OCI-LY1 (cell line): ENCODE data around the gene PLXNB3.

Experiments used
- H2AFZ ChIP-seq: fragments of 200-600 bp; sonication (generic), shearing (Covaris generic); 2 replicates; pipeline ENCODE4 v1.6.0; 2014; ENCODE audit warnings: antibody characterized with exemption, mild to moderate bottlenecking, low read length
- H3F3A ChIP-seq: fragments of 200-600 bp; sonication (generic), shearing (Covaris generic); 2 replicates; pipeline ENCODE4 v1.6.0; 2014; ENCODE audit warnings: mild to moderate bottlenecking, antibody characterized with exemption, low read length, moderate library complexity; ENCODE audit not compliant: insufficient read depth
- H3K27ac ChIP-seq: fragments of 200-600 bp; sonication (generic); 2 replicates; pipeline ENCODE4 v1.5.1; 2014; ENCODE audit warnings: low read length, mixed run types, mild to moderate bottlenecking, low read depth; ENCODE audit not compliant: poor library complexity, severe bottlenecking
- H3K27me3 ChIP-seq: fragments of 200-600 bp; sonication (generic); 2 replicates; pipeline ENCODE4 v1.6.0; 2014; ENCODE audit warnings: antibody characterized with exemption, mild to moderate bottlenecking, low read length, moderate library complexity; ENCODE audit not compliant: insufficient read depth
- H3K36me3 ChIP-seq: fragments of 200-600 bp; sonication (generic); 2 replicates; pipeline ENCODE4 v1.6.1; 2014; ENCODE audit warnings: mild to moderate bottlenecking, antibody characterized with exemption, low read length, moderate library complexity, mixed read lengths; ENCODE audit not compliant: insufficient read depth
- H3K4me1 ChIP-seq: fragments of 200-600 bp; sonication (generic); 2 replicates; pipeline ENCODE4 v1.5.1; 2014; ENCODE audit warnings: mild to moderate bottlenecking, low read length, moderate library complexity; ENCODE audit not compliant: insufficient read depth, severe bottlenecking
- H3K4me2 ChIP-seq: fragments of 200-600 bp; sonication (generic), shearing (Covaris generic); 2 replicates; pipeline ENCODE4 v1.6.1; 2014; ENCODE audit warnings: low read length
- H3K4me3 ChIP-seq: fragments of 200-600 bp; sonication (generic); 2 replicates; pipeline ENCODE4 v1.5.1; 2014; ENCODE audit warnings: low read length, low read depth, mild to moderate bottlenecking, mixed read lengths; ENCODE audit not compliant: poor library complexity, severe bottlenecking
- H3K79me2 ChIP-seq: fragments of 200-600 bp; shearing (Covaris generic); 2 replicates; pipeline ENCODE4 v1.6.1; 2016; ENCODE audit warnings: mixed run types, low read length, mixed read lengths; ENCODE audit not compliant: insufficient read depth
- H3K9ac ChIP-seq: fragments of 200-600 bp; sonication (generic), shearing (Covaris generic); 2 replicates; pipeline ENCODE4 v1.6.1; 2014; ENCODE audit warnings: mild to moderate bottlenecking, low read length, mixed read lengths
- H3K9me2 ChIP-seq: fragments of 200-600 bp; sonication (generic), shearing (Covaris generic); 2 replicates; pipeline ENCODE4 v1.6.1; 2014; ENCODE audit warnings: low read depth, mild to moderate bottlenecking, low read length, mixed read lengths
- H3K9me3 ChIP-seq: fragments of 200-600 bp; shearing (Covaris generic); 2 replicates; pipeline ENCODE4 v1.6.1; 2014; ENCODE audit warnings: low read length, mixed read lengths
- H4K20me1 ChIP-seq: fragments of 200-600 bp; sonication (generic), shearing (Covaris generic); 2 replicates; pipeline ENCODE4 v1.6.0; 2016; ENCODE audit warnings: mild to moderate bottlenecking, low read length; ENCODE audit not compliant: insufficient read depth
- EZH2 ChIP-seq: fragments of 200-600 bp; sonication (generic), shearing (Covaris generic); IDR thresholded peaks from 2 replicates; pipeline ENCODE4 v1.8.0; 2017; ENCODE audit warnings: borderline replicate concordance, mixed run types, mild to moderate bottlenecking, antibody characterized with exemption, low read length, moderate library complexity, mixed read lengths
- TF ChIP-seq, protein P1 (sequence below): fragments of 200-600 bp; sonication (generic), shearing (Covaris generic); IDR thresholded peaks from 2 replicates; pipeline ENCODE4 v1.5.1; 2017; ENCODE audit warnings: mild to moderate bottlenecking, antibody characterized with exemption, low read length, moderate library complexity, mixed read lengths

The PLXNB3 gene

DNA sequence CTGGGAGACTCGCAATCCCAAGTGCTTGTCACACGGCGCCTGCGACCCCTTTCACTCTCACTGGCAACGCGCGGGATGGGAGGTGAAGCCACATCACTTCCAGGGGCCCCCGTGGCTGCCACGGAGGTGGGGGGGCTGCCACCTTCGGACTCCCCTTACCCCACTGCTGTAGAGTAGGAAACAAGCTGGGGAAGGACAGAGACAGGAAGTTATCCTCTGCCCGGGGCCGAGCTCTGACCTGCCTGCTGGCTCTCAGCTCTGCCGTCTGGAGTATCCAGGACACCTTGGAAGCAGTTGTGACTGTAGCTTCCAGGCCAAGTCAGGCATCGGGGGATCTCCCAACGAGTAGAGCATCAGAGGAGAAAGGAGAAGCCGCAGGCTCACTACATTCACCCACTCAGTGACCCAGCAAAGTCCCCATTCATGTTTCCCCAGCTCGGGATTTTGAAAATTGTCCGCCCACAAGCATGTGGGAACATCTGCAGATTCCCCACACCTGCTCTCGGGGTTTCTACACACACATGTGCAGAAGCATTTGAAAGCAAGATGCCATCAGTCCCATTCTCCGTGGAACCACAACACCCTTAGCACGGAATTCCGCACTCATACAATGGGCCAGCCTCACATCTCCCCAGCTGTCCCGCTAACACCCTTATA is 55.5 kb downstream of the PLXNB3 start:
- Histone ChIP-seq H3K27ac (no peak overlapping the region), H3K4me2 (no peak overlapping the region)

DNA sequence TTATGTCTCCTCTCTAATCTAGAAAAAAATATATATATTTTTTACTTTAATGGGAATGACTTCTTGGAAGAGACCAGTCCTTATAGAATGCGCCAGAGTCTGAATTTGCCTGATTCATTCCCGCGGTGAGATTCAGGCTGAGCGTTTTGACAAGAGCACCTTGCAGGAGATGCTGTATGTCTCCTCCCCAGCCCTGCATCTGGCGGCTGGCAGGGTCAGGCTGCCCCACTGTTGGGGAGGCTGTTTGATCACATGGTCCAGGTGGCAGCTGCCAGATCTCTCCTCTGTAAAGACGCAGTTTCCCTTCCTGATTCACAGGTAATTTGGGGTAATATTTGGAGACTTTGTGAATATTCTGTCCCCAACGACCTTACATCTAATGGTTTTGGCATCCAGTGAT is 56.6 kb downstream of the PLXNB3 start:
- no peak for TF ChIP-seq EZH2
- TF ChIP-seq, protein P1, sequence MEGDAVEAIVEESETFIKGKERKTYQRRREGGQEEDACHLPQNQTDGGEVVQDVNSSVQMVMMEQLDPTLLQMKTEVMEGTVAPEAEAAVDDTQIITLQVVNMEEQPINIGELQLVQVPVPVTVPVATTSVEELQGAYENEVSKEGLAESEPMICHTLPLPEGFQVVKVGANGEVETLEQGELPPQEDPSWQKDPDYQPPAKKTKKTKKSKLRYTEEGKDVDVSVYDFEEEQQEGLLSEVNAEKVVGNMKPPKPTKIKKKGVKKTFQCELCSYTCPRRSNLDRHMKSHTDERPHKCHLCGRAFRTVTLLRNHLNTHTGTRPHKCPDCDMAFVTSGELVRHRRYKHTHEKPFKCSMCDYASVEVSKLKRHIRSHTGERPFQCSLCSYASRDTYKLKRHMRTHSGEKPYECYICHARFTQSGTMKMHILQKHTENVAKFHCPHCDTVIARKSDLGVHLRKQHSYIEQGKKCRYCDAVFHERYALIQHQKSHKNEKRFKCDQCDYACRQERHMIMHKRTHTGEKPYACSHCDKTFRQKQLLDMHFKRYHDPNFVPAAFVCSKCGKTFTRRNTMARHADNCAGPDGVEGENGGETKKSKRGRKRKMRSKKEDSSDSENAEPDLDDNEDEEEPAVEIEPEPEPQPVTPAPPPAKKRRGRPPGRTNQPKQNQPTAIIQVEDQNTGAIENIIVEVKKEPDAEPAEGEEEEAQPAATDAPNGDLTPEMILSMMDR = no peak
- Histone ChIP-seq H3K4me1 (no peaks in the 10 kb centered on the region), H2AFZ (no peak overlapping the region), H3K9me3 (no peaks in the 10 kb centered on the region), H3K27ac (no peak overlapping the region), H3K79me2 (no peaks in the 10 kb centered on the region), H3K27me3 (no peaks in the 10 kb centered on the region), H3K36me3 (no peaks in the 10 kb centered on the region), H3F3A (no peaks in the 10 kb centered on the region), H3K4me3 (no peak overlapping the region), H3K9ac (no peak overlapping the region), H3K4me2 (no peak overlapping the region), H4K20me1 (no peaks in the 10 kb centered on the region), H3K9me2 (no peaks in the 10 kb centered on the region)

More for the DNA sequence above, 55.5 kb downstream of the PLXNB3 start:
- Histone ChIP-seq H2AFZ (no peak overlapping the region), H3K9me2 (no peaks in the 10 kb centered on the region), H3K4me3 (no peak overlapping the region), H3K27me3 (no peaks in the 10 kb centered on the region), H3K36me3 (no peaks in the 10 kb centered on the region), H4K20me1 (no peaks in the 10 kb centered on the region), H3K9me3 (no peaks in the 10 kb centered on the region), H3K4me1 (no peaks in the 10 kb centered on the region), H3K79me2 (no peaks in the 10 kb centered on the region), H3K9ac (no peak overlapping the region), H3F3A (no peaks in the 10 kb centered on the region)
- TF ChIP-seq EZH2 = no peak
- TF ChIP-seq, protein P1 = no peak

DNA sequence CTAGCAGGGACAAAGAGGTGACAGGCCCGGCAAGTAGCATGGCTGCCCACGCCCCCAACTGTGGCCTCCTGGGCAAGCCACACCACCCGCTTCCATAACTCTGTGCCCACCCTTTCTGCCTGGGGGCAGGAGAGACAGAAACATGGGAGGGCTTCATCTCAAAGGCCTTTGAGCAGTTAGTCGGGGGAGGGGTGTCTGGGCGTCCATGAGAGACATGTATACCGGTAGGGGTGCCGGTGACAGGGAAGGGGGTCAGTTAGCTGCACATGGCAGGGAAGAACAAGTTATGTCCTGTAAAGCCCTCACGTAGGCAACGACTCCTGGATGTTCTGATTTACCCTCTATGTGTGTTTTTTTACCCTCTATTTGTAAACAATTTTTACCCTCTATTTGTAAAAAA is 57.0 kb downstream of the PLXNB3 start:
- no peaks in the 10 kb centered on the region for H3K27me3 ChIP-seq
- no peaks in the 10 kb centered on the region for H3F3A ChIP-seq
- H3K27ac ChIP-seq = no peak overlapping the region
- no peak for TF ChIP-seq EZH2
- TF ChIP-seq, protein P1 = no peak
- H3K4me3 ChIP-seq = no peak overlapping the region
- H3K36me3 ChIP-seq = no peaks in the 10 kb centered on the region
- no peaks in the 10 kb centered on the region for H3K9me3 ChIP-seq
- no peaks in the 10 kb centered on the region for H3K79me2 ChIP-seq
- no peak overlapping the region for H2AFZ ChIP-seq
- no peaks in the 10 kb centered on the region for H4K20me1 ChIP-seq
- H3K4me2 ChIP-seq = no peak overlapping the region
- no peak overlapping the region for H3K9ac ChIP-seq
- H3K4me1 ChIP-seq = no peaks in the 10 kb centered on the region
- no peaks in the 10 kb centered on the region for H3K9me2 ChIP-seq
